ENCODE measurements around the gene SPEF1.

The SPEF1 gene

GRCh38 chr20:3733119-3733995 lies 47.9 kb downstream of the SPEF1 start:
- Histone ChIP-seq H3K79me2 (ENCODE audit: control insufficient read depth, low read length) (no peaks in the 10 kb centered on the region), H3K36me3 (ENCODE audit: control insufficient read depth, low read length) (no peaks in the 10 kb centered on the region), H3K27ac (ENCODE audit: low read depth, low read length) (no peak overlapping the region), H3K4me3 (ENCODE audit: low read length) (no peak overlapping the region), H3K4me2 (ENCODE audit: low read length) (no peak overlapping the region), H3F3A (ENCODE audit: control insufficient read depth, insufficient read depth) (no peaks in the 10 kb centered on the region), H3K9me3 (ENCODE audit: control insufficient read depth, insufficient read depth, low read length) (no peaks in the 10 kb centered on the region), H3K9me2 (replicated peaks; ENCODE audit: control insufficient read depth, low read length) (no peaks in the 10 kb centered on the region), H3K27me3 (ENCODE audit: control insufficient read depth, low read length) (peaks cover 32% of the 10 kb centered on the region), H4K20me1 (ENCODE audit: control insufficient read depth, insufficient read depth, low read depth, low read length) (no peaks in the 10 kb centered on the region), H3K4me1 (ENCODE audit: control insufficient read depth, low read length) (no peaks in the 10 kb centered on the region)
- TF ChIP-seq, protein P1, sequence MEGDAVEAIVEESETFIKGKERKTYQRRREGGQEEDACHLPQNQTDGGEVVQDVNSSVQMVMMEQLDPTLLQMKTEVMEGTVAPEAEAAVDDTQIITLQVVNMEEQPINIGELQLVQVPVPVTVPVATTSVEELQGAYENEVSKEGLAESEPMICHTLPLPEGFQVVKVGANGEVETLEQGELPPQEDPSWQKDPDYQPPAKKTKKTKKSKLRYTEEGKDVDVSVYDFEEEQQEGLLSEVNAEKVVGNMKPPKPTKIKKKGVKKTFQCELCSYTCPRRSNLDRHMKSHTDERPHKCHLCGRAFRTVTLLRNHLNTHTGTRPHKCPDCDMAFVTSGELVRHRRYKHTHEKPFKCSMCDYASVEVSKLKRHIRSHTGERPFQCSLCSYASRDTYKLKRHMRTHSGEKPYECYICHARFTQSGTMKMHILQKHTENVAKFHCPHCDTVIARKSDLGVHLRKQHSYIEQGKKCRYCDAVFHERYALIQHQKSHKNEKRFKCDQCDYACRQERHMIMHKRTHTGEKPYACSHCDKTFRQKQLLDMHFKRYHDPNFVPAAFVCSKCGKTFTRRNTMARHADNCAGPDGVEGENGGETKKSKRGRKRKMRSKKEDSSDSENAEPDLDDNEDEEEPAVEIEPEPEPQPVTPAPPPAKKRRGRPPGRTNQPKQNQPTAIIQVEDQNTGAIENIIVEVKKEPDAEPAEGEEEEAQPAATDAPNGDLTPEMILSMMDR (IDR thresholded peaks at IDR 0.05; ENCODE audit: low read depth, low read length, poor library complexity, severe bottlenecking), result no peak
- TF ChIP-seq EZH2phosphoT487 (IDR thresholded peaks at IDR 0.05; ENCODE audit: borderline replicate concordance, low read length), result no peak

DNA sequence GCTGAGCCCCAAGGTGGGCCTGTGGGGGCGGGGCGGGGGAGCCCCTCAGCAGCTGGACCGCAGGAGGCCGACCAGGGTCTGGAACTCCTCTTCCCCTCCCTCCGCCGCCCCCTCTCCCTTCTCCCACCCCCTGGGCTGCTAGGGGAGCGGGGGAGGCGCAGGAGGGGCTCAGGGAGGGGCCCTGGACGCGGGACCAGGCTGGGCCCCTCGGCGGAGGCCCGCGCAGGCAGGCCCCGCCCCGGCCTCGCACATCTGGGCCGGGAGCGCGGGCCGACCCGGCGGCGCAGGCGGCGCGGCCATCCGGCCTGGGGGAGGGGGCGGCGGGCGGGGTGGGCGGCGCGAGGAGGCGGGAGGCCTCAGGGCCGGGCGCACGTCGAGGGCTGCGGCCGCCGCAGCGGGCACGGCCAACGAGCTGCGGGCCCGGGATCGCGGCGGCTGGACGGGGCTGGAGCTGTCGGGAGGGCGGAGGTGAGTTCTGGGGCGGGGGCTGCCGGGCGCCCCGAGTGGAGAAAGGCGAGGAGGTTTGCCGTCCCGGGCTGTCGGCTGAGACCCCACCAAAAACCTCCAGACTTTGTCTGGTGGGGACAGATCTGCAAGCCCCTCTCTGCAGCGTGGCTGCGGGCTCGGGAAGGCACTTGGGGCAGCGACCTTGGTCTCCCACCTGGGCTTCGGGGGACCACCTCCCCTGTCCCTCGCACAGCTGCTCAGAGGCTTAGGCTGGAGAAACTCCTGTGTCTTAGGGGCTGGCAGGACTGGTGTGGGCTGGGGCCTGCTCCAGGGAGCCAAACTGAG lies 48.7 kb downstream of the SPEF1 start, which contains the start of gene HSPA12B:
TSS of gene HSPA12B (plus strand) at position 359 of the 792 bp plus-strand sequence. CDS start 5,990 bp downstream, outside the sequence.
- Histone ChIP-seq H3K9me2 (replicated peaks; ENCODE audit: control insufficient read depth, low read length) (no peaks in the 10 kb centered on the region), H3K4me2 (ENCODE audit: low read length) (no peak within 1 kb of the TSS), H3K4me1 (ENCODE audit: control insufficient read depth, low read length) (no peaks in the 10 kb centered on the region), H4K20me1 (ENCODE audit: control insufficient read depth, insufficient read depth, low read depth, low read length) (no peaks in the 10 kb centered on the region), H3K4me3 (ENCODE audit: low read length) (no peak within 1 kb of the TSS), H3K9me3 (ENCODE audit: control insufficient read depth, insufficient read depth, low read length) (no peaks in the 10 kb centered on the region), H3F3A (ENCODE audit: control insufficient read depth, insufficient read depth) (no peaks in the 10 kb centered on the region), H3K27ac (ENCODE audit: low read depth, low read length) (no peak within 1 kb of the TSS), H3K36me3 (ENCODE audit: control insufficient read depth, low read length) (no peaks in the 10 kb centered on the region), H3K27me3 (ENCODE audit: control insufficient read depth, low read length) (peaks cover 36% of the 10 kb centered on the region), H3K79me2 (ENCODE audit: control insufficient read depth, low read length) (no peaks in the 10 kb centered on the region)
- no peak for TF ChIP-seq EZH2phosphoT487 (IDR thresholded peaks at IDR 0.05; ENCODE audit: borderline replicate concordance, low read length)
- TF ChIP-seq, protein P1 (IDR thresholded peaks at IDR 0.05; ENCODE audit: low read depth, low read length, poor library complexity, severe bottlenecking), result no peak

DNA sequence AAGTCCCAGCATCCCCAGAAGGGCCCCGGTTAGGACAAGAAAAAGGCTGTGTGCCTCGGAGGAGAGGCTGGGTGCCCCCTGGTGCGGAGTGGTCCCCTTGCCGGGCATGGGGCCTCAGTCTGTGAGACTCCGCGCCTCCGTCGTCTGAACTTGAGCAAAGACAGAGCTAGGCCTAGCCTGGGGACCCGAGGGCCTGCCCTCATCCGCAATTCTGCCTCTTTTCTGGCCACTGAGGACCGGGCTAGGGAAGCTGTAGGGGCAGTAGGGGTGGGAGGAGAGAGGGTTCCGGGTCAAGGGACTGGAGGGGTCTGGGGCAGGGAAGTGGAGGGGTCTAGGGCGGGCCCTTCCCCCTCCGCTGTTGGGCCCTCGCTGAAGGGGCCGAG lies 49.3 kb downstream of the SPEF1 start:
- H3K9me2 ChIP-seq (replicated peaks; ENCODE audit: control insufficient read depth, low read length), result no peaks in the 10 kb centered on the region
- peaks cover 42% of the 10 kb centered on the region for H3K27me3 ChIP-seq (ENCODE audit: control insufficient read depth, low read length)
- H3K4me1 ChIP-seq (ENCODE audit: control insufficient read depth, low read length), result no peaks in the 10 kb centered on the region
- H3F3A ChIP-seq (ENCODE audit: control insufficient read depth, insufficient read depth), result no peaks in the 10 kb centered on the region
- H3K4me2 ChIP-seq (ENCODE audit: low read length), result no peak overlapping the region
- no peaks in the 10 kb centered on the region for H4K20me1 ChIP-seq (ENCODE audit: control insufficient read depth, insufficient read depth, low read depth, low read length)
- H3K36me3 ChIP-seq (ENCODE audit: control insufficient read depth, low read length), result no peaks in the 10 kb centered on the region
- H3K79me2 ChIP-seq (ENCODE audit: control insufficient read depth, low read length), result no peaks in the 10 kb centered on the region
- TF ChIP-seq EZH2phosphoT487 (IDR thresholded peaks at IDR 0.05; ENCODE audit: borderline replicate concordance, low read length), result no peak
- TF ChIP-seq, protein P1 (IDR thresholded peaks at IDR 0.05; ENCODE audit: low read depth, low read length, poor library complexity, severe bottlenecking), result no peak
- H3K9me3 ChIP-seq (ENCODE audit: control insufficient read depth, insufficient read depth, low read length), result no peaks in the 10 kb centered on the region
- H3K27ac ChIP-seq (ENCODE audit: low read depth, low read length), result no peak overlapping the region
- H3K4me3 ChIP-seq (ENCODE audit: low read length), result no peak overlapping the region

All from DOHH2 (cell line).